Activated CD4-positive, alpha-beta T cell treated with anti-CD3 and anti-CD28 coated beads, Interleukin-2, Interleukin-4, amounts not matched to agents 100 ng/mL and 50 ng/mL, durations not matched to agents 16 hours and 8 hours (primary cell): ENCODE measurements around the gene WDFY4.
A peak's percentile ranks its signal among the peaks of the same experiment; 100 is the strongest.

ENCODE experiments used
- DNase-seq: peaks from one replicate; pipeline ENCODE4 v3.0.0-alpha.2; 2020; ENCODE audit warnings: low spot score

The WDFY4 gene

GRCh38 chr10:48796713-48797245 lies 112.1 kb downstream of the WDFY4 start:
- no peak for DNase-seq

- DNase-seq: no peak
Measured at GRCh38 chr10:48797830-48798229, 113.2 kb downstream of the WDFY4 start.

- DNase-seq: no peak
Measured at GRCh38 chr10:48798481-48799254, 114.0 kb downstream of the WDFY4 start.

- DNase-seq: no peak
Measured at GRCh38 chr10:48799341-48800006, 114.8 kb downstream of the WDFY4 start.

GRCh38 chr10:48800007-48800675 lies 115.5 kb downstream of the WDFY4 start:
- peak; percentile 28 for DNase-seq

GRCh38 chr10:48801001-48801421 lies 116.3 kb downstream of the WDFY4 start:
- DNase-seq: no peak

GRCh38 chr10:48802611-48803071 lies 118.0 kb downstream of the WDFY4 start:
- peak; percentile 30 for DNase-seq

GRCh38 chr10:48803801-48804584 lies 119.3 kb downstream of the WDFY4 start:
- no peak for DNase-seq

- DNase-seq: no peak
Measured at GRCh38 chr10:48804740-48805182, 120.1 kb downstream of the WDFY4 start.

- DNase-seq: no peak
Measured at GRCh38 chr10:48805411-48805810, 120.7 kb downstream of the WDFY4 start.

GRCh38 chr10:48805848-48806247 lies 121.2 kb downstream of the WDFY4 start:
- DNase-seq: no peak

- no peak for DNase-seq
Measured at GRCh38 chr10:48806342-48806741, 121.7 kb downstream of the WDFY4 start.

- no peak for DNase-seq
Measured at GRCh38 chr10:48807791-48808470, 123.3 kb downstream of the WDFY4 start.

- DNase-seq: no peak
Measured at GRCh38 chr10:48809261-48809660, 124.6 kb downstream of the WDFY4 start.

GRCh38 chr10:48811461-48811860 lies 126.8 kb downstream of the WDFY4 start:
- DNase-seq: no peak

- no peak for DNase-seq
Measured at GRCh38 chr10:48811917-48812316, 127.2 kb downstream of the WDFY4 start.

- no peak for DNase-seq
Measured at GRCh38 chr10:48813291-48813690, 128.6 kb downstream of the WDFY4 start.

GRCh38 chr10:48813825-48814224 lies 129.2 kb downstream of the WDFY4 start:
- no peak for DNase-seq

GRCh38 chr10:48814933-48815332 lies 130.3 kb downstream of the WDFY4 start:
- no peak for DNase-seq

GRCh38 chr10:48817141-48817540 lies 132.5 kb downstream of the WDFY4 start:
- DNase-seq: no peak

- DNase-seq: no peak
Measured at GRCh38 chr10:48818081-48818480, 133.4 kb downstream of the WDFY4 start.
